GM19395 (cell line): Measurements from ENCODE around the gene MND1.

Experiments used
- ATAC-seq: cut with Tn5 transposase; IDR thresholded peaks from one replicate; pipeline ENCODE4 v1.9.1; 2021; ENCODE audit warnings: mild to moderate bottlenecking, moderate library complexity; ENCODE audit not compliant: unreplicated experiment

The MND1 gene, protein sequence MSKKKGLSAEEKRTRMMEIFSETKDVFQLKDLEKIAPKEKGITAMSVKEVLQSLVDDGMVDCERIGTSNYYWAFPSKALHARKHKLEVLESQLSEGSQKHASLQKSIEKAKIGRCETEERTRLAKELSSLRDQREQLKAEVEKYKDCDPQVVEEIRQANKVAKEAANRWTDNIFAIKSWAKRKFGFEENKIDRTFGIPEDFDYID

DNA sequence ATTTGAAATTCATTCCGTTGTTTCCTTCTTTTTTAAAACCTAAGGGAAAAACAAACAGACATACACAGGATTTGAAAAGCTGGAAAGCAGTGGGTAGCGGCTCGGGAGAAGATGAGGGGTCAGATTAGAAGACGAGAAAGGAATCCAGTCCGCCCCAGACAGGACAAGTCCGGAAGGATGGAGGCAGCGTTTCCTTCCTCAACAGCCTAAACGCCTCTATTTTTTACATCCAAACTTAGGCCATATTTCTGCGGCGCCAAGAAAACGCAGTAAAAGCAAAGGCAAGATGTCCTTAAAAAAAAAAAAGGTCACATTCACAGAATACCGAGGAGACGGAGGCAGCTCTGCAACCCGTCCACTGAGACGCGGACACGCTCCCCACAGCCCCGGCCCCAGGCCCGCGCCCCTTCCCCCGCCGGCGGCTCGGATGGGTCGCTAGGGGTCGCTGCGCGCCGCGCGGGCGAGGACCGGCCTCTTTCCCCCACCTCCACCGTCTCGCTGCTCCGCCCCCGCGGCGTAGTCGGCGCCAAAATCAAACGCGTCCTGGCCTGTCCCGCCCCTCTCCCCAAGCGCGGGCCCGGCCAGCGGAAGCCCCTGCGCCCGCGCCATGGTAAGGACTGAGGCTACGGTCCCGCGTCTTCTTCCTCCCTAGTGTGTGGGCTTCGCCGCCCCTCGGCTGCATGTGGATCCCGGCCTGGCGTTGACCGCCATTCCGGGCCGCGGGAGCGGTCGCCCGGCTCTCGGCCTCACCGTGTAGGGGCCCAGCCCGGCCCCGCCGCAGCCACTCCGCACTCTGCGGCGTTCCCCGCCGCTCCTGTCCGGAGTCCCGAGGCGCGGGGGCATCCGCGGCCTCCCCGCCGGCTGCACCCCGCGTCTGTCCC is at the start of gene MND1:
Gene MND1, plus strand, starts transcription at position 558 of the 881 bp plus-strand sequence. Its CDS starts 50 bp downstream, at position 608.
- ATAC-seq, result peak; percentile 76

DNA sequence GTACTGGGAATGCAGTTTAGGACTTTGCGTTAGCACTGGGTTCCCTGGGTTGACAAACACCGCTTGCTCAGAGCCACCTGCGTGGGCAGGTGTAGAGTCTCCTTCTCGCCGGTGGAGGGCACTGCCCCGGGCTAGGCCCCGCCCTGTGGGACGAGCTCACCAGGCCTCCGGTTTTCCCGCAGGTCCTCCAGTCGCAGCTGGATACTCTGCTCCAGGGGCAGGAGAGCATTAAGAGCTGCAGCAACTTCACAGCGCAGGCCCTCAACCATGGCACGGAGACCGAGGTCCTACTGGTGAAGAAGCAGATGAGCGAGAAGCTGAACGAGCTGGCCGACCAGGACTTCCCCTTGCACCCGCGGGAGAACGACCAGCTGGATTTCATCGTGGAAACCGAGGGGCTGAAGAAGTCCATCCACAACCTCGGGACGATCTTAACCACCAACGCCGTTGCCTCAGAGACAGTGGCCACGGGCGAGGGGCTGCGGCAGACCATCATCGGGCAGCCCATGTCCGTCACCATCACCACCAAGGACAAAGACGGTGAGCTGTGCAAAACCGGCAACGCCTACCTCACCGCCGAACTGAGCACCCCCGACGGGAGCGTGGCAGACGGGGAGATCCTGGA is 49.2 kb upstream of the MND1 start:
- ATAC-seq, result no peak

DNA sequence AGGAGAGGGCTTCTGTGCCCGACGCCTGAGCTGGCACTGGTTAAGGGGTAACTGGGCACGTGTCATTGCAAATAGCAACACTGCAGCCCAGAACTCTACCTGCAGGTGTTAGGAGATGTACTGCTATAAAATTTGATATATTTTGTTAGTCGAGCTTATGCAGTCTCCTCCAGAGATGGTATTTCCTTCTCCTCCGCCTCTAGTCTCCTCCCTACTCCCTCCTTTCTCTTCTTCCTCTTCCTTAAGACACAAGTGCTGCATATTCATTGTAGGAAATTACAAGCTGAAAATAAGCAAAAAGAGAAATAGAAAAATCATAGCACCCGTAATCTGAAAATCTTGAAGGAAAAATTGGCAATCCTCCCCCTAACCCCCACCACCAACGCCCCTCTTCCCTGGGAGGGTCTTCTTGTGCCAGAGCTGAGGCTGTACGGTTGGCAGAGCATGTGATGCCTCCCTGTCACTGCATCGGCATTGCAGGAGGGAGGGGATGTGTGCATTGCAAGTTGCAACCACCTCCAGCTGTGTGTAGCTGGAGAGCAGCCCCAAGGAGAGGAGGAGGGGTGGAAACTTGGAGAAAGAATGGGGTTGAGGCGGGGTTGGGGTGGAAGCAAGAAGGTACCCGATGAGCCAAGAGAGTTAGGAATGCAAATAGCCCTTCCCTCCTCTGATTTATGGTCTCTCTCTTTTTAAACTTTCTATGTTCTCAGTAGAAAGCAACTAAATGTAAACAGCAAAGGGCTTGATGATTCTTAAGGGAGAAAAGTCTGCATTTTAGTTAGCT is 48.3 kb upstream of the MND1 start:
- ATAC-seq, result no peak

DNA sequence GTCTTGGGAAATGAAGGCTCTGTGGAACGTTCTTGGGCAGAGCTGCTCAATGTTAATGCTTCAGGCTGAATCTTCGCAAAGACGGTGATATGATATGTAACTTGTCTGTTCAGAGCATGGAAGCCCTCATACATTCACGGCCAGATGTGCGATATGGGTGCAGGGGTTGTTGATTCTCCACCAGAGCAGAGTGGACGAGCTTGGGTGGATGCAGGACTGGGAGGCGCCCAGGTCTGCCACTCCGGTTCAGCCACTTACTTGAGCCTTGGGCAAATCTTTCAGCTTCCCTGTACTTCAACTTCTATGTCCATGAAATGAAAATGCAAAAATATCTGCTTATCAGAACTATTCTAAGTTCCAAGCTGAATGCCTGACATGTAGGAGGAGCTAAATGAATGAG is 47.4 kb upstream of the MND1 start:
- ATAC-seq, result no peak

DNA sequence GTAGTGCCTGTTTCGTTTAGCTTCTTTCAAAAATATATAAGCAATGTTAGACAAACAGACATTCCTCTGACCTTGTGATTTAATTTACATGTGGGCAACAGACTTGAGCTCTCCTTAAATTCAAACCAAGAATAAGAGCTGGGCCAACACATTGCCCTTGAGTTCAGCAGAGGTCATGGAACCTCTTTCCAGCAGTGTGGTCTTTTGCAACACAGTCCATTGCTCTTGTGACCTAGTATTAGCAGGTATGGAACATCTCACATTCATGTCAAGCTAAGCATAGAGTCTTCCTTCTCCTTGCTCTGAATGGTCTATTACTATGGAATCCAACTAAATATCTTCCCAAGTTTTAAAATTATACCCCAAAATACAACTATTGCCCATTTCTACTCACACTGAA is 33.7 kb upstream of the MND1 start:
- no peak for ATAC-seq

DNA sequence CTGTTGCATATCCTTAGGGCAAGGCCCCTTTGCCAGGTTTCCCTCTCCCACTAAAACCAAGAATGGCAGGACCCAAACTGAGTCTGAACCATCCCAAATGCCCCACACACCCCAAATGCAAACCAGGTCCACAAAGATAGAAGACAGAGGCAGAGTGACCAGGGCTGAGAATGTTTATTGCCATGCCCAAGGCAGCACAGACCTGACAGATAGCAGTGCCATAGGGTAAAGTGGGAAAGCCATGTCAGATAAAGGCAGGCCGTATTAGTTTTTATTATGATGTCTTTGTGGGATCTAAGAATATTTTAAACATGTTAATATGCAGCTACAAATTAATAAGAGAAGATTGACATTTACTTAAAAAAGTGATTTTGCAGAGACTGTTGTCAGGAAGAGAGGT is 29.6 kb upstream of the MND1 start:
- no peak for ATAC-seq

DNA sequence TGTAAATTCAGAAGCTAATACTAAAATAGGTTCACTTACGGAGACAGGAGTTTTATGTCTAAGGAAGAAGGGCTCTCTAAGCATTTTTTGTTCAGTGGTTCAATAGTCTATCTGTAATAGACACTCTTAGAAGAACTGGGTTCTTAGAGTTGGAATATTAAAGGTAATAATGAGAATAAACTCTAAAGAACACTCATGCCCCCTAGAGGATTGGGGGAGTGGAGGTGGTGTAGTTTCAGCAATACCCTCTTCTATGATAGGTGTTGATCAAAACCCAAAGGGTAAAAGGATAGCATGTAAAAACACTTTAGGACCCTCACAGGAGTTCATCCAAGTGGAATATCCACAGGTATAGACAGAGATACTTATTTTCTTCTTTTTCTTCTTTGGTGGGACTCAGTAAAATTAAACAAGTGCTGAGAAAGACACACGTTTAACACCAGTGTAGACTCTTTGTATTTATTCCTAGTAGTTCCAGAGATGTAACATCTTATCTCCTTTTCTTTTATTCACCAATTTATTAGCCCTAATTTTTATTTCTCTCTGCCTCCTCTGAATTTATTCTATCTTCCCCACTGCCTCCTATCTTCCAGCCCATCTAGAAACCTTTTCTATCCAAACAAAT is 25.7 kb upstream of the MND1 start:
- peak; percentile 66 for ATAC-seq

DNA sequence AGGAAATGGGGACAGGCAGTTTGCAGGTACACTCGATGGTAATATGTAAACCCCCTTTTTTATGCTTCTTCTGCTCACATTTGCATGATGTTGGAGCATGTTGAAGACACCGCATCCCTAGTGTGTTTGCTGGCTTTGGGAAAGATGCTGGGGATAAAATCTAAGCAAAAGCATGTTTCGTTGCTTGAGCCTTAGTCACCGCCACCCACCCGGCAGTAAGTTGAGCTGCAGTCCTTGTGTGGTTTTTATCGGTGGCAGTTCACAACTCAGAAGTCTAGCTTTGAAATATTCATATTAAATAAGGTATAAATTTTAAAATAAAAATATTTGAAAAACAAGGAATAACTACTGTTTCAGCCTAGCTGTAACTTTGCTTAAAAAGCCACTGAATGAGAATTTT is 21.7 kb upstream of the MND1 start:
- no peak for ATAC-seq

DNA sequence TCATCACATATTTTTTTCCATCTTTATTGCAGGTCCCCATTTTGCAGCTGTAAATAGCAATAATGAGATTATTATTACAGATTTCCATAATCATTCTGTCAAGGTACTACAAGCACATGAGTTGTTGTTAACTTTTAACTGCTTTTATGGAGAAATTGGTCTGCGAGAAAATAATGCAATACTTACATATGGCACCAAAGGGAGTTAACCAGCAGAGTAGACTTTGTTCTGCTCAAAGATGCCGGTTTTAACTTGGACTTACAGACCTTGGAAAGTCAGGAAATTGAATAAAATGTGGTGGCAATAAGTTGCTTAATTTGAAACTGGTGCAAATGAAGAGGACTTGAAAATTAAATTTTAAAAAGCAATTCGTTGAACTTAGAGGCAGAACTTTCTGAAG is 20.4 kb upstream of the MND1 start:
- no peak for ATAC-seq

DNA sequence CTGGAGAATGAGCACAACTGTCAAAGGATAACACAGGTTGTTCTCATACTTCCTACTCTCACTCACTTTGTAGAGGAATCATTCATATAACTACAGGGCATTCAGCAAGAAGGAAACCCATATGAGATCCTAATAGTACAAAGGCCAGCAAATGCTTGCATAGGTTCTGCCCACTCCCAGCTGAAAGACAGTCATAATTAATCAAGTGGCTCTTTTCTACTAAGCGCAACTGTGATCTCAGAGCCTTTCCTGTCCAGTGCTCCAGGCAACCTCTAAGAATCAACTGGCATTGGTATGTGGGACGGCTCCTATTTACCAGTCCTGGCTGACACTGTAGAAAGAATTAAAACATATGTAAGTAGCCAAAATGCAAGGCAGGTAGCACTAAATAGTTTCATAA is 18.9 kb upstream of the MND1 start:
- no peak for ATAC-seq

DNA sequence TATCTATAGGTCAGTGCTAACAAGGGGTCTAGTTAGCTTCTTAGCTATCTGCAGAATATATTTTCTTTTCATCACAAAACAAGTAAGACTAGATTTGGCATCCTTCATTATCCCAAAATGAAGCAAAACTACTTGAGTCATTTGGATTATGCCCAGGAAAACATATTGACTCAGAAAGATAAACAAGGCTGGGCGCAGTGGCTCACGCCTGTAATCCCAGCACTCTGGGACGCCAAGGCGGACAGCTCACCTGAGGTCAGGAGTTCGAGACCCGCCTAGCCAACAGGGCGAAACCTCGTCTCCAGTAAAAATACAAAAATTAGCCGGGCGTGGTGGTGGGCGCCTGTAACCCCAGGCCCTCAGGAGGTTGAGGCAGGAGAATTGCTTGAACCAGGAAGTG is 18.0 kb upstream of the MND1 start:
- no peak for ATAC-seq

DNA sequence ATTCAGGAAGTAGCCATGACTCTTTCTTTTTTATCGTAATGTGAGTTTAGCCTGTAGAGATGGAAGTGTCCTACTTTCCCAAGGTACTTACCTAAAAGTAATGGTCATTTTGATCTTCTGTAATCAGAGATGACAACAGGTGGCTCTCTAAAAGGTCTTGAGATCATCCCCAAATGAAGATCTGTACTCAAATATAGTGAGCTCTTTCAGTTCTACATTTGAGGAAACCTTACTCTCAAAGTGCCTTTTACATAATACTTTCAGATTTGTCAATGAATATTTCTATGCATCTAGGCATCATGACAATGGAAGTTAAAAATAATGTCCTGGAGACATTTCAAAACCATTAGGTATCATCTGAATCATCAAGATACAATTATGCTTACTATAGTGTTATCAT is 17.2 kb upstream of the MND1 start:
- peak; percentile 70 for ATAC-seq

DNA sequence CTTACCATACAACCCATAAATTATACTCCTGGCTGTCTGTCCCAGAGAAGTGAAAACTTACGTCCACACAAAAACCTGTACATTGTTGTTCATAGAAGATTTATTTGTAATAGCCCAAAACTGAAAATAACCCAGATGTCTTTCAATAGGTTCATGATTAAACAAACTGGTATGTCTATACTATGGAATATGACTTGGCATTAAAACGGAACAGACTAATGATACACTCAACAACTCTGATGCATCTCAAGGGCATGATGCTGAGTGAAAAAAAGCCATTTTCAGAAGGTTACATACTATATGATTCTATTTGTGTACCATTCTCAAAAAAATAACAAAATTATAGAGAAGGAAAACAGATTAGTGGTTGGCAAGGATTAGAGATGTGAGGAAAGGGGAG is 11.6 kb upstream of the MND1 start:
- ATAC-seq, result no peak

DNA sequence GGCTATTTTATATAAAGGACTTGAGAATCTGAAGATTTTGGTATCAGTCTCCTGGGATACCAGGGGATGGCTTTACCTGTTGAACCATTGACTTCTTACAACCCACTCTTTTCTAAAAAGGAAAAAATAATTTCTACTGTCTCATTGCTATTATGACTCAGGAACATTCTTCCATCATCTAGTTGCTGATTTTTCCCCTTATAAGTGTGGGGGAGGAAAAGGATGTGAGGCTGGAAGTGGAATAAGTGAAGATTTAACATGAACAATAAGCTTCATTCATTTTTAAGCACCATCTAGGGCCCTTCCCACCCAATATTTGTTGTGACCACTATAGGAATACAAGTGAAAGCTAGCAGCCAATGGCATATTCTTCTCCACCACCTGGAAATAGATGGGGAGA is 10.6 kb upstream of the MND1 start:
- ATAC-seq, result no peak

DNA sequence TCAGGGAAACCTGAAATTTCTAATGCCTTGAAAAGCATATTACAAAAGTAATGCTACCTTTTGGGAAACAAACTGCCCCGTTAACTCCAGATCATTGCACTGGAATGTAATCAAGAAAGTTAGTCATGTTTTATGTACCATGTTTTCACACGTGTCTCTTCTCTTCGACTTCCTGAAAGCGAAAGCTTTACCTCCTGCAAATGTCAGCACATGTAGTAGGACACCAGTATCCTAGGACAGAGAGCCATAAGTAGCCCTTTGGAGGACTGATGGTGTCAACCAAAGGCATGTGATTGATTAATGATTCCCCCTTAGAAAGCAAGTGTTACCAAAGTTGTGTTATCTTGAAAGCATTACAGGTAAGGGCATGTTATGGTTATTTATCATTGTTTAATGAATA is 8.8 kb upstream of the MND1 start:
- no peak for ATAC-seq

DNA sequence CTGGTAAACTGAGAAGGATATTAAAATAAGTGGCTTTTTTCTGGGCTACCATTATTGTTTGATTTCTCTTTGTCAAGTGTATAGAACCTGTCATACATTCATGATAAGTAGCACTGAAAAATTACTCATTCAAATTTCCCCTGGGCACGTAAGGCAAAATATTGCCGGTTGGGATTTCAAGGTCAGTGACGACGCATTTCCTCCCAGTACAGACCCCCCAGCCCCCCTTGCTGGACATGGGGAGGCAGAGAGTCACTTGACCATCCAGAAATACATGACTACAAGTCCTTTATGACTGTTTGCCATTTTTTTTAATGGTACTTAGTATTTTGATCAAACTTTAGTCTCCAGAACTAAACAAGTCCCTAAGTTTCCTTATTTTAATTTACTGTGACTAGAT is 6.8 kb upstream of the MND1 start:
- ATAC-seq, result no peak

DNA sequence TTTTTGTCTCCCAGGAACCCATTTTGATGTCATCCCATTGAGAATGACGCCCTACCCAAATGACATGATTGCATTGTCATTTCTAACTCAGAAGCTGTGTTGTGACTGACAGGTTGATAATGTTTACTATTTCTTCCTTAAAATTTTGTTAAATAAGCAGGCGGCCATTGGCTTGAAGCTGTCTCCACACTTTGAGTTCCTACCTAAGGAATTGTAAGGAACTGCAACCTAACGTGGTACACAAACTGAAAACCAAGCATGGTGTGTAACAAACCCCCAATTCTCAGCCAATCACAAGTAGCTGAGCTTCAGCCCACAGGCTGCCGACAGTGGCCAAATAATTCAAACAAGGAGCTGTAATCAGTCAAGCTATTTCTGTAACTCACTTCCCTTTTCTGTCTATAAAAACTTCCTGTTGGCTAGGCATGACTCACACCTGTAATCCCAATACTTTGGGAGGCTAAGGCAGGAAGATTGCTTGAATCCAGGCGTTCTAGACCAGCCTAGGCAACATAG is 2.9 kb upstream of the MND1 start:
- ATAC-seq, result peak; percentile 25

DNA sequence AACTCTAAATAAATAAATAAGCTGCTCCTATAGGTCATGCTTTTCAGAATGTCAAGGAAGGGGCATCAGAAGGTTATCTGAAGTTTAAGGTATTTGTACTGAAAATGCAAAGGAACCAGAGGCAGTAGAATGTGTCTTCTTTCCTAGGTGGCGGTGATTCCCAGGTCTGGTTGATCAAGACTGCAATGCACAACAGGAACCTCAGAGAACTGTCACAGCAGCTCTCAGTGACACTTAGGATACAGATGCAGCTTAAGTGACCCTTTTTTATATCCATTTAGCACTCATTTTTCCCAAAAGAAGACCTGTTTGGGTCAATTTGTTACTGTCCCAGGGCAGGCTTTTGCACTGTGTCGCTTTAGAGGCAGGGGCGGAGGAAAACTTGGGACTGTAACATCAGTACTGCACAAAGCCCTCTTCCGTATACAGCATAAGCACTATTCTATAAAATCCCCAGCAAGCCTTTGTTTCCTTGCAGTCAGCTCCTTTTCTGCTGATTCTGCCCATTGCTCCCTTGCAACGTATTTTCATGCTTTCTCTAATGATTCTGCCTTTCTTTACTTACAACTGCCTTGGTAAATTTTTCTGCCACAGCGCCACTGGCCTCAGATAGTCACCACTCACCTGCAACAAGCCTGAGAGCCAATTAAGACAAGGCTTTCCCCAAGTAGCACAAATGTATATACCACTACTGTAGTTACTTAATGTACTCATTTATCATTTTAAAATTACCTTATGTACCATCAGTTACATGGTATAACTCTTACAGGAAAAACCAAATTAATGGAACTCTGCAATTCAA is 1.5 kb upstream of the MND1 start:
- ATAC-seq, result no peak

DNA sequence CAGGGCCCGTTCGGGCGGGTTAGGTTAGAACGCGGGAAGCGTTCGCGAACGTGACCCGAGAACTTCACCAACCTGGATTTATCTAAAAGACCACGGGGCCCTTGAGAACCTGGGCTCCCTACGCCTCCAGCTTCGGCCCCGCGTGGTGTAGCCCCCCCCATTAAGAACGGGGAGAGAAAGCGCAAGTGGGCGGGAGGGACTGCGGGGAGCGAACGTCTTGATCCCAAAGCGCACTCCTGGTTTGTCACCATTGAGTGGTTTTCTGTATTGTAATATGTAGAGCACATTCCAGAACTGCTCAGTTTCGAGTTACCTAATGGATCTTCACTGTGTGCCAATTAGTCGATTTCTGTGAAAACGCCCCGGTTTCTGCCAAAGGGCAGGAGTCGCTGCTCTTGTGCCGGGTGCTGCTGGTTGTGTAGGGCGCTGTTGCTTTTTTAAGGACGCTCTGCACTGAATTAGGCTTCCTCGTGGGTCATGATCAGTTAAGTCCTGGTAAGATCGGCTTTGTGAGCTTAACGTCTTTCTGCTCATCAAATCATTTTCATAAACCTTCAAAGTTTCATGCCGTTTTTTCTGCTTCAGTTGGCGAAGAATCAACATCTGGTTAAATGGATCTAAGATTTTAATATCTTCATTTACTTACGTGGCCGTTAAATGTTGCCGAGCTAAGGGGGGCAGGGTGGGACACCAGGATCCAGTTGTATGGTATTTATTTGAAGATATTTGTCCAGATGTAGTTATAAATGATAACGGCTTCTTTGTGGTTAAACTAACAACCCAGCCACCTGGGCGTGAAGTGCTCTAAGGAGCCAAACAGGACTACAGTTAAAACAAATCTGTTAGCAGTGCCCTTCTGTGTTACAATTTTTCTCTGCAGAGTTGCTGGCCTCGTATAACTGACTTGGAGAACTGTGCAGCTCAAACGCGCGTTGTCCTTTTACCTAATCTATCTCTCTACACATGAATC is 809 bp downstream of the MND1 start:
- ATAC-seq, result peak; percentile 44
